Measurements from ENCODE around the gene THSD4.

DNA sequence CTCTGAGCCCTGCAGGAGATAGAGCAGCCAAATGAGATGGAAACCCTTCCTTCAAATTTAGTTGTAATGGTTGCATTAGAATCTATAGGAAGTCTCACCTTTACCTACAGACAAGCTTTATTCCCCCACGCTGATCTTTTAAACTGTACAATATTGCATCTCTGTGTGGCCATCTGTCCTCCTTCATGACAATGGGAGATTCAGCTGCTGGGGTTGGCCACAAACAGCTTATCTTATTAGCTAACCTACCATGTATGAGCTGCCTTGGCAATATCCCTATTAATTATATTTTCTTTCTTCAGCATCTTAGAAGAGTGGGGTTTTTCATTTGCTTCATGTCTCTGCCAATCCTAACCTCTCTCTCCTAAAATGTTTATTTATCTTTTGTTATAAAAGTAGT, 456.4 kb downstream of the THSD4 start:
- TF ChIP-seq POLR2AphosphoS5 (IDR thresholded peaks at IDR 0.05; ENCODE audit: borderline replicate concordance, low read depth, low read length) (no peak), EZH2 (IDR thresholded peaks at IDR 0.05) (no peak), FOXP2 (optimal IDR thresholded peaks at IDR 0.05; ENCODE audit: control extremely low read depth, extremely low read length, insufficient read depth) (no peak)

Measured in SK-N-MC (cell line).